Adrenal gland (tissue), 12 donors: Measurements from ENCODE around the gene TSSK3. TPM values are rescaled to one million over a fixed set of nuclear protein-coding genes. Genes with fewer than 3 reads are reported as not detected.

Source experiments
- DNase-seq, 7 donors: peaks; one replicate each; pipeline ENCODE4 v3.0.0-alpha.2; 2019 to 2020
- H3K27ac ChIP-seq, 5 donors: fragments of 200-600 bp; sonication (generic) in 4 of 5; 1 replicate in 3 of 5; 2 replicates in 2 of 5; pipeline versions ENCODE4 v1.5.1 to v1.8.0; 2016 to 2020; ENCODE audit warnings: mild to moderate bottlenecking in 1 of 5
- H3K27me3 ChIP-seq: fragments of 200-600 bp; 2 replicates; pipeline ENCODE4 v1.8.0; 2021
- H3K36me3 ChIP-seq, 2 donors: fragments of 200-600 bp; replicated peaks in 1 of 2; 1 replicate in 1 of 2; 2 replicates in 1 of 2; pipeline versions ENCODE4 v1.5.1 to v1.8.0; 2018 to 2022
- H3K4me1 ChIP-seq, 2 donors: fragments of 200-600 bp; replicated peaks in 1 of 2; 1 replicate in 1 of 2; 2 replicates in 1 of 2; pipeline versions ENCODE4 v1.5.1 to v1.8.0; 2018 to 2021
- H3K4me3 ChIP-seq, 4 donors: fragments of 200-600 bp; sonication (generic) in 3 of 4; one replicate each; pipeline ENCODE4 v1.5.1; 2016 to 2018
- H3K9me3 ChIP-seq, 3 donors: fragments of 200-600 bp; sonication (generic) in 1 of 3; replicated peaks in 1 of 3; 1 replicate in 2 of 3; 2 replicates in 1 of 3; pipeline versions ENCODE4 v1.5.1 to v1.8.0; 2016 to 2021
- CTCF ChIP-seq, 6 experiments: fragments of 450-650 bp in 4 of 6; fragments of 200-600 bp in 2 of 6; sonication (generic) in 1 of 6; IDR thresholded peaks; 1 replicate in 5 of 6; 2 replicates in 1 of 6; pipeline versions ENCODE4 v1.5.1 to v1.8.0; 2016 to 2021; ENCODE audit warnings: antibody characterized with exemption in 6 of 6, mild to moderate bottlenecking in 2 of 6, moderate library complexity in 1 of 6
- POLR2A ChIP-seq, 2 donors: fragments of 450-650 bp; IDR thresholded peaks; one replicate each; pipeline ENCODE4 v1.6.1; 2017; ENCODE audit warnings: antibody characterized with exemption in 2 of 2, mild to moderate bottlenecking in 2 of 2, moderate library complexity in 1 of 2
- WGBS, 4 donors: extraction: QIAGEN DNeasy Blood & Tissue Kit in 2 of 4; methylation state at CpG; one replicate each; pipeline versions ENCODE4 v1.1.5 to v1.1.7; 2013 to 2017; 5-methylcytosine and 5-hydroxymethylcytosine counted together
- intact Hi-C, 2 donors: fragments of 100-400 bp; cut with DNase I; formaldehyde crosslinking; loops; one replicate each; pipeline versions ENCODE4 v1.14.1 to v1.15.0; 2022 to 2023
- polyA plus RNA-seq, 3 donors: library from polyadenylated mRNA; stranded (reverse); fragments of 200-250 nt in 2 of 3; fragments of 350-450 nt in 1 of 3; fragmentation: Illumina TruSeq in 1 of 3; extraction: RNeasy Lipid Tissue Mini Kit (QIAGEN cat#74804) in 1 of 3; gene quantifications; one replicate each; pipeline ENCODE4 v1.2.3, GENCODE V29; 2013 to 2014
- total RNA-seq, 9 donors: library from RNA; depleted of rRNA in 4 of 9; stranded (reverse); fragments of >200 nt in 4 of 9; fragments of 120-200 nt in 1 of 9; fragmentation: NEBNext Ultra II Directional in 1 of 9; extraction: Animal tissue kit (Norgen Biotek cat#: 25700) in 1 of 9; gene quantifications; one replicate each; pipeline versions ENCODE4 v1.1.0 to v1.2.4, GENCODE V29; 2013 to 2023
- donor health status: healthy with polysubstance abuse.
- donor health status: Bipolar disorder and iron deficiency.
- donor health status: DM: yes; HTN: yes; CAD: no.
- donor health status: DM: no; HTN: no; CAD: no.
- donor health status: DM: no; HTN: no; CAD: no.
- donor health status: DM: yes; HTN: yes; CAD: no.

The TSSK3 gene
- total and polyA plus RNA-seq, 12 donors = 0.69 to 5.3 (median 1.9) TPM; not detected in 1

DNA sequence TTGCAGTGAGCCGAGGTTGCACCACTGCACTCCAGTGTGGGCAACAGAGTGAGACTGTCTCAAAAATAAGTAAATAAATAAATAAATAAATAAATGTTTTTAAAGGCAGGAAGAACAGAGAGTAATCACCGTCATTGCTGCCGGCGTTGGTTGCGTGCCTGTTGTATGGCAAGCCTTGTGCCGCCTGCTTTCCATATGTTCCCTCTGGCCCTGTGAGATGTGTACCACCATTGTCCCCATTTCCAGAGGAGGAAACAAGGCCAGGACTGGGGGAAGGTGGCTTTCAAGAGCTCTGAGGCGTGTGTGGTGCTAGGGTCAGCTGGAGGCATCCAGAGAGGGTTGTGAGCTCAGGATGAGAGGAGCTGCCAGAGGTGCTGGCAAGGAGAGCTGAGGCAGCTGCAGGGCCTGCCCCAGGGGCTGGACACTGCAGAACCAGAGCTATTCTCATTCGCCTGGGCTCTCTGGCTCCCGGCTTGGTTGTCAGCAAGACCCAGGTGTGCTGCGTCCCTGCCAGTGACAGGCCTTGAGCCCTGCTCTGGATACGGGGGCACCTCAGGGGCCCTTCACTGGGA lies 21.1 kb upstream of the TSSK3 start:
- no peak for TF ChIP-seq CTCF (IDR thresholded peaks at IDR 0.05)
- no peak for TF ChIP-seq POLR2A (IDR thresholded peaks at IDR 0.05)
- Histone ChIP-seq H3K4me1 (peaks cover 7 to 24% of the 10 kb centered on the region in 2 donors), H3K9me3 (no peaks in the 10 kb centered on the region), H3K36me3 (no peaks in the 10 kb centered on the region), H3K27me3 (no peaks in the 10 kb centered on the region), H3K27ac (no peak overlapping the region), H3K4me3 (no peak overlapping the region)
- DNase-seq = no peak
- intact Hi-C loops = no loop called here
- 93 to 96% (median 95%) methylated on average over 7 to 11 of the region's 11 CpGs for WGBS, 4 donors

GRCh38 chr1:32341971-32342370 lies 20.4 kb upstream of the TSSK3 start:
- Histone ChIP-seq H3K4me3 (no peak overlapping the region), H3K36me3 (no peaks in the 10 kb centered on the region), H3K27ac (no peak overlapping the region), H3K27me3 (no peaks in the 10 kb centered on the region), H3K4me1 (peaks cover 7 to 21% of the 10 kb centered on the region in 2 donors), H3K9me3 (no peaks in the 10 kb centered on the region)
- no peak for DNase-seq
- TF ChIP-seq POLR2A (IDR thresholded peaks at IDR 0.05) = no peak
- intact Hi-C loops = no loop called here
- 65 to 82% (median 72%) methylated on average over 3 to 5 of the region's 5 CpGs for WGBS, 4 donors

- Histone ChIP-seq H3K27ac (no peak overlapping the region), H3K27me3 (no peaks in the 10 kb centered on the region), H3K9me3 (no peaks in the 10 kb centered on the region), H3K36me3 (no peaks in the 10 kb centered on the region), H3K4me3 (no peak overlapping the region), H3K4me1 (peaks cover 12 to 22% of the 10 kb centered on the region in 2 donors)
- no peak for DNase-seq
- intact Hi-C loops = no loop called here
- TF ChIP-seq CTCF (IDR thresholded peaks at IDR 0.05) (no peak), POLR2A (IDR thresholded peaks at IDR 0.05) (no peak)
- WGBS, 4 donors = 89 to 97% (median 94%) methylated on average over 10 of the region's 10 CpGs
Observed at GRCh38 chr1:32342704-32343103, 19.6 kb upstream of the TSSK3 start.

- Histone ChIP-seq H3K4me3 (no peak overlapping the region), H3K36me3 (no peaks in the 10 kb centered on the region), H3K27ac (peak overlapping the region in 4 of 5 donors; percentile 38 to 76 (median 59)), H3K4me1 (peaks cover 20 to 45% of the 10 kb centered on the region in 2 donors), H3K27me3 (no peaks in the 10 kb centered on the region), H3K9me3 (no peaks in the 10 kb centered on the region)
- WGBS, 4 donors = 13 to 19% (median 19%) methylated on average over 6 to 8 of the region's 8 CpGs
- peak; percentile 67 to 89 (median 85) for DNase-seq
- TF ChIP-seq CTCF (IDR thresholded peaks at IDR 0.05) (no peak), POLR2A (IDR thresholded peaks at IDR 0.05) (no peak)
- intact Hi-C loops = no loop called here
Observed at GRCh38 chr1:32345289-32345827, 17.0 kb upstream of the TSSK3 start.
